Panc1 (cell line): ENCODE measurements around the gene RASGRF2.

Source experiments
- POLR2AphosphoS5 ChIP-seq: IDR thresholded peaks from 2 replicates; pipeline ENCODE4 v1.6.1; 2012; ENCODE audit warnings: mild to moderate bottlenecking, low read depth, low read length, moderate library complexity
- SIN3A ChIP-seq: IDR thresholded peaks from 2 replicates; pipeline ENCODE4 v1.6.1; 2012; ENCODE audit warnings: low read depth, mild to moderate bottlenecking, low read length, moderate library complexity, borderline replicate concordance; ENCODE audit not compliant: insufficient read depth
- TCF7L2 ChIP-seq: IDR thresholded peaks from 2 replicates; pipeline ENCODE4 v1.6.1; 2011; ENCODE audit warnings: mild to moderate bottlenecking, low read depth, low read length, inconsistent platforms
- TF ChIP-seq, protein P1 (sequence below): fragments of 450-650 bp; IDR thresholded peaks from 2 replicates; pipeline ENCODE4 v1.5.1; 2017; ENCODE audit warnings: mild to moderate bottlenecking
- TF ChIP-seq, protein P2 (sequence below), 2 experiments: IDR thresholded peaks; 2 replicates each; pipeline ENCODE4 v1.6.1; 2011 to 2012; ENCODE audit warnings: low read depth in 2 of 2, control low read depth in 1 of 2, low read length in 1 of 2, mild to moderate bottlenecking in 1 of 2, moderate library complexity in 1 of 2; ENCODE audit not compliant: insufficient read depth in 1 of 2

DNA sequence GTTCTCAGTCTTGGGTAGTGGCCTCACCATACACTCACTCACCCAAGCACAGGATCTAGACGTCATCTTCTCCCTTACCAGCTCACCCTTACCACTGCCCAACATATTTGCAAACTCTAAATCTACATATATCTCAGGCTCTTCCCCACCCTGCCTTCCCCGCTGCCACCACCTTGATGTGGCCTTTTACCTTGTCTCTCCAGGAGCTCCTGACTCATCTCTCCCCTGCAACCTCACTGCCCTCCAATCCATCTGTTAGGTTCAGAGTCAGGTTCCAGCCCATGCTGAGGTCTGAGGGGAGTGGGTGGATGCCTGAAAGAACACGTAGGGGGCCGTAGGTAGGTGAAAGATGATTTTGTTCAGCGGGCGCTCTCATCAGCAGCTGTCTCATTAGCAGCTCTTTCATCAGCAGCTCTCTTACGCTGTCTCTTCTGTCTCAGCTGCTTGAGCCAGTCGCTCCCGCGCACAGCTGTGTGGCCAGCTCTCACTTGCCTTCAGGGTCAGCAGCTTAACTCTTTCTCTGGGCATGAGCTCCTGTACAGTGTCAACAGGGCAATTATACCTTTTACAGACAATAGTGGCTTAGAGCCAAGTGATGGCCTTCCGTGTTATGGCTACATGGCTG is 249.8 kb downstream of the RASGRF2 start:
- TF ChIP-seq SIN3A, result no peak
- TF ChIP-seq POLR2AphosphoS5, result no peak
- TF ChIP-seq, protein P1, sequence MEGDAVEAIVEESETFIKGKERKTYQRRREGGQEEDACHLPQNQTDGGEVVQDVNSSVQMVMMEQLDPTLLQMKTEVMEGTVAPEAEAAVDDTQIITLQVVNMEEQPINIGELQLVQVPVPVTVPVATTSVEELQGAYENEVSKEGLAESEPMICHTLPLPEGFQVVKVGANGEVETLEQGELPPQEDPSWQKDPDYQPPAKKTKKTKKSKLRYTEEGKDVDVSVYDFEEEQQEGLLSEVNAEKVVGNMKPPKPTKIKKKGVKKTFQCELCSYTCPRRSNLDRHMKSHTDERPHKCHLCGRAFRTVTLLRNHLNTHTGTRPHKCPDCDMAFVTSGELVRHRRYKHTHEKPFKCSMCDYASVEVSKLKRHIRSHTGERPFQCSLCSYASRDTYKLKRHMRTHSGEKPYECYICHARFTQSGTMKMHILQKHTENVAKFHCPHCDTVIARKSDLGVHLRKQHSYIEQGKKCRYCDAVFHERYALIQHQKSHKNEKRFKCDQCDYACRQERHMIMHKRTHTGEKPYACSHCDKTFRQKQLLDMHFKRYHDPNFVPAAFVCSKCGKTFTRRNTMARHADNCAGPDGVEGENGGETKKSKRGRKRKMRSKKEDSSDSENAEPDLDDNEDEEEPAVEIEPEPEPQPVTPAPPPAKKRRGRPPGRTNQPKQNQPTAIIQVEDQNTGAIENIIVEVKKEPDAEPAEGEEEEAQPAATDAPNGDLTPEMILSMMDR, result no peak
- TF ChIP-seq, protein P2, sequence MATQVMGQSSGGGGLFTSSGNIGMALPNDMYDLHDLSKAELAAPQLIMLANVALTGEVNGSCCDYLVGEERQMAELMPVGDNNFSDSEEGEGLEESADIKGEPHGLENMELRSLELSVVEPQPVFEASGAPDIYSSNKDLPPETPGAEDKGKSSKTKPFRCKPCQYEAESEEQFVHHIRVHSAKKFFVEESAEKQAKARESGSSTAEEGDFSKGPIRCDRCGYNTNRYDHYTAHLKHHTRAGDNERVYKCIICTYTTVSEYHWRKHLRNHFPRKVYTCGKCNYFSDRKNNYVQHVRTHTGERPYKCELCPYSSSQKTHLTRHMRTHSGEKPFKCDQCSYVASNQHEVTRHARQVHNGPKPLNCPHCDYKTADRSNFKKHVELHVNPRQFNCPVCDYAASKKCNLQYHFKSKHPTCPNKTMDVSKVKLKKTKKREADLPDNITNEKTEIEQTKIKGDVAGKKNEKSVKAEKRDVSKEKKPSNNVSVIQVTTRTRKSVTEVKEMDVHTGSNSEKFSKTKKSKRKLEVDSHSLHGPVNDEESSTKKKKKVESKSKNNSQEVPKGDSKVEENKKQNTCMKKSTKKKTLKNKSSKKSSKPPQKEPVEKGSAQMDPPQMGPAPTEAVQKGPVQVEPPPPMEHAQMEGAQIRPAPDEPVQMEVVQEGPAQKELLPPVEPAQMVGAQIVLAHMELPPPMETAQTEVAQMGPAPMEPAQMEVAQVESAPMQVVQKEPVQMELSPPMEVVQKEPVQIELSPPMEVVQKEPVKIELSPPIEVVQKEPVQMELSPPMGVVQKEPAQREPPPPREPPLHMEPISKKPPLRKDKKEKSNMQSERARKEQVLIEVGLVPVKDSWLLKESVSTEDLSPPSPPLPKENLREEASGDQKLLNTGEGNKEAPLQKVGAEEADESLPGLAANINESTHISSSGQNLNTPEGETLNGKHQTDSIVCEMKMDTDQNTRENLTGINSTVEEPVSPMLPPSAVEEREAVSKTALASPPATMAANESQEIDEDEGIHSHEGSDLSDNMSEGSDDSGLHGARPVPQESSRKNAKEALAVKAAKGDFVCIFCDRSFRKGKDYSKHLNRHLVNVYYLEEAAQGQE (IDR thresholded peaks at IDR 0.05; ENCODE audit: insufficient read depth in 1 of 2, low read depth in 2 of 2, low read length in 1 of 2), result no peak
- no peak for TF ChIP-seq TCF7L2
